ENCODE measurements around the gene MMP11. TPM values are rescaled to one million over a fixed set of nuclear protein-coding genes. Genes with fewer than 3 reads are reported as not detected.

MMP11 gene
- total RNA-seq, 1 experiment from 2014 or later, result 7.4 TPM

GRCh38 chr22:23801238-23801821 is 28.7 kb downstream of the MMP11 start (continued):
- TF ChIP-seq FOSL1 (IDR thresholded peaks at IDR 0.05; ENCODE audit: low read depth) (no peak), EZH2phosphoT487 (IDR thresholded peaks at IDR 0.05; ENCODE audit: borderline replicate concordance) (no peak), TCF7L2 (IDR thresholded peaks at IDR 0.05; ENCODE audit: borderline replicate concordance, extremely low read depth, insufficient read depth, insufficient read length) (no peak), ZBTB33 (IDR thresholded peaks at IDR 0.05; ENCODE audit: extremely low read depth, insufficient replicate concordance, low read length) (no peak), ZNF274 (IDR thresholded peaks at IDR 0.05; ENCODE audit: low read depth, low read length) (no peak), POLR2AphosphoS5 (IDR thresholded peaks at IDR 0.05; ENCODE audit: low read depth, low read length) (no peak), RAD21 (IDR thresholded peaks at IDR 0.05; ENCODE audit: low read depth) (no peak), CBX3 (IDR thresholded peaks at IDR 0.05; ENCODE audit: low read depth) (no peak), ZFX (IDR thresholded peaks at IDR 0.05) (no peak)

GRCh38 chr22:23801886-23802377 is 29.3 kb downstream of the MMP11 start:
- no TSS peak for BruUV-seq (replicated peaks)
- Histone ChIP-seq H4K20me1 (ENCODE audit: insufficient read depth) (no peaks in the 10 kb centered on the region), H3K4me2 (ENCODE audit: low read length) (no peak overlapping the region), H3K4me3 (replicated peaks in 1 of 2; ENCODE audit: low read depth in 1 of 2, low read length in 2 of 2) (no peak overlapping the region), H2AFZ (ENCODE audit: low read depth, low read length, poor library complexity, severe bottlenecking) (no peak overlapping the region), H3K27ac (ENCODE audit: low read depth, low read length) (no peak overlapping the region), H3K9me3 (ENCODE audit: control insufficient read depth in 1 of 2, insufficient read depth in 1 of 2, low read depth in 1 of 2, low read length in 2 of 2) (no peaks in the 10 kb centered on the region), H3K36me3 (ENCODE audit: control insufficient read depth in 1 of 2, insufficient read depth in 2 of 2, low read length in 2 of 2) (peaks cover 40 to 53% of the 10 kb centered on the region in 2 experiments), H3K79me2 (ENCODE audit: insufficient read depth, low read length) (no peaks in the 10 kb centered on the region), H3K4me1 (ENCODE audit: control insufficient read depth in 1 of 2, insufficient read depth in 2 of 2, low read length in 2 of 2) (no peaks in the 10 kb centered on the region), H3K9ac (ENCODE audit: low read length) (no peak overlapping the region), H3K9me2 (ENCODE audit: insufficient read depth) (no peaks in the 10 kb centered on the region), H3K27me3 (ENCODE audit: insufficient read depth, low read length) (no peaks in the 10 kb centered on the region)
- DNase-seq (ENCODE audit: low read depth, low spot score) (no peak), ATAC-seq (no peak)
- ChIA-PET RAD21 (ENCODE audit: low non-redundant PET in 1 of 2, low total read pairs in 2 of 2, uncharacterized antibody in 2 of 2, unreplicated experiment in 2 of 2) (no interaction called here), POLR2A (no interaction called here), CTCF (no interaction called here)
- intact Hi-C loops (cut with micrococcal nuclease), result no loop called here
- TF ChIP-seq ELF1 (IDR thresholded peaks at IDR 0.05; ENCODE audit: borderline replicate concordance, low read depth) (no peak), FOSL1 (IDR thresholded peaks at IDR 0.05; ENCODE audit: low read depth) (no peak), SRF (IDR thresholded peaks at IDR 0.05; ENCODE audit: low read depth) (no peak), RAD21 (IDR thresholded peaks at IDR 0.05; ENCODE audit: low read depth) (no peak), POLR2A (IDR thresholded peaks at IDR 0.05; ENCODE audit: borderline replicate concordance, extremely low read depth, insufficient read depth, insufficient read length) (no peak), SIN3A (IDR thresholded peaks at IDR 0.05; ENCODE audit: low read depth) (no peak), ATF3 (IDR thresholded peaks at IDR 0.05) (no peak), POLR2AphosphoS5 (IDR thresholded peaks at IDR 0.05; ENCODE audit: low read depth, low read length) (no peak), CTCF (IDR thresholded peaks at IDR 0.05 in 2 of 3, conservative IDR thresholded peaks at IDR 0.05 in 1 of 3; ENCODE audit: borderline replicate concordance in 1 of 3, insufficient read depth in 1 of 3, low read depth in 2 of 3, low read length in 2 of 3) (no peak), ZBTB33 (IDR thresholded peaks at IDR 0.05; ENCODE audit: extremely low read depth, insufficient replicate concordance, low read length) (no peak), CEBPB (IDR thresholded peaks at IDR 0.05; ENCODE audit: low read depth) (no peak), SP1 (IDR thresholded peaks at IDR 0.05; ENCODE audit: low read depth) (no peak)

Measured in HCT116 (cell line).